Measurements from ENCODE around the gene SEL1L3. TPM values are rescaled to one million over a fixed set of nuclear protein-coding genes. Genes with fewer than 3 reads are reported as not detected.

The SEL1L3 gene
- total and polyA plus RNA-seq, 2 donors (not counting 1 experiment from before 2014, with no cell fraction given): 13.2 to 56.3 TPM

GRCh38 chr4:25838526-25838925 is 24.3 kb downstream of the SEL1L3 start:
- Histone ChIP-seq H3K79me2 (ENCODE audit: control insufficient read depth, insufficient read depth, low read length) (no peaks in the 10 kb centered on the region), H3K27ac (ENCODE audit: insufficient read depth, low read length) (no peak overlapping the region), H3K36me3 (ENCODE audit: control insufficient read depth, insufficient read depth, low read length) (no peaks in the 10 kb centered on the region), H3K4me3 (replicated peaks in 1 of 4; ENCODE audit: control extremely low read depth in 1 of 4, insufficient read depth in 1 of 4, low read depth in 3 of 4, low read length in 4 of 4) (no peak overlapping the region), H3K4me2 (ENCODE audit: extremely low read depth, insufficient read depth, low read length) (no peak overlapping the region), H3K27me3 (ENCODE audit: control insufficient read depth, insufficient read depth, low read length) (no peaks in the 10 kb centered on the region), H3K9me3 (ENCODE audit: control insufficient read depth, insufficient read depth, low read depth, low read length) (no peaks in the 10 kb centered on the region), H3K4me1 (ENCODE audit: control insufficient read depth, extremely low read depth, insufficient read depth, low read length) (no peaks in the 10 kb centered on the region), H2AFZ (ENCODE audit: low read length) (no peak overlapping the region), H4K20me1 (ENCODE audit: control insufficient read depth, extremely low read depth, insufficient read depth, low read length) (no peaks in the 10 kb centered on the region), H3K9ac (ENCODE audit: insufficient read depth, low read length) (no peak overlapping the region)
- TF ChIP-seq EZH2 (IDR thresholded peaks at IDR 0.05; ENCODE audit: low read length, missing control alignments) (no peak), CTCF (conservative IDR thresholded peaks at IDR 0.05 in 1 of 2, IDR thresholded peaks at IDR 0.05 in 1 of 2; ENCODE audit: low read depth in 1 of 2, low read length in 2 of 2) (no peak)
- no peak for DNase-seq (ENCODE audit: low read depth in 2 of 2)

- no peaks in the 10 kb centered on the region for H3K79me2 ChIP-seq (ENCODE audit: control insufficient read depth, insufficient read depth, low read length)
- no peak for DNase-seq (ENCODE audit: low read depth in 2 of 2)
- no peak for TF ChIP-seq EZH2 (IDR thresholded peaks at IDR 0.05; ENCODE audit: low read length, missing control alignments)
- TF ChIP-seq CTCF (conservative IDR thresholded peaks at IDR 0.05 in 1 of 2, IDR thresholded peaks at IDR 0.05 in 1 of 2; ENCODE audit: low read depth in 1 of 2, low read length in 2 of 2): no peak
- H3K9ac ChIP-seq (ENCODE audit: insufficient read depth, low read length): no peak overlapping the region
- no peaks in the 10 kb centered on the region for H4K20me1 ChIP-seq (ENCODE audit: control insufficient read depth, extremely low read depth, insufficient read depth, low read length)
- H3K4me3 ChIP-seq (replicated peaks in 1 of 4; ENCODE audit: control extremely low read depth in 1 of 4, insufficient read depth in 1 of 4, low read depth in 3 of 4, low read length in 4 of 4): no peak overlapping the region
- H3K4me1 ChIP-seq (ENCODE audit: control insufficient read depth, extremely low read depth, insufficient read depth, low read length): no peaks in the 10 kb centered on the region
- no peaks in the 10 kb centered on the region for H3K9me3 ChIP-seq (ENCODE audit: control insufficient read depth, insufficient read depth, low read depth, low read length)
- no peak overlapping the region for H3K4me2 ChIP-seq (ENCODE audit: extremely low read depth, insufficient read depth, low read length)
- no peaks in the 10 kb centered on the region for H3K36me3 ChIP-seq (ENCODE audit: control insufficient read depth, insufficient read depth, low read length)
- H3K27me3 ChIP-seq (ENCODE audit: control insufficient read depth, insufficient read depth, low read length): no peaks in the 10 kb centered on the region
- H2AFZ ChIP-seq (ENCODE audit: low read length): no peak overlapping the region
- no peak overlapping the region for H3K27ac ChIP-seq (ENCODE audit: insufficient read depth, low read length)
Measured at GRCh38 chr4:25837107-25837506, 25.7 kb downstream of the SEL1L3 start.

- Histone ChIP-seq H2AFZ (ENCODE audit: low read length) (no peak overlapping the region), H3K9me3 (ENCODE audit: control insufficient read depth, insufficient read depth, low read depth, low read length) (no peaks in the 10 kb centered on the region), H3K79me2 (ENCODE audit: control insufficient read depth, insufficient read depth, low read length) (no peaks in the 10 kb centered on the region)
Measured at GRCh38 chr4:25835384-25835783, 27.4 kb downstream of the SEL1L3 start.

More at GRCh38 chr4:25835384-25835783, 27.4 kb downstream of the SEL1L3 start:
- TF ChIP-seq CTCF (conservative IDR thresholded peaks at IDR 0.05 in 1 of 2, IDR thresholded peaks at IDR 0.05 in 1 of 2; ENCODE audit: low read depth in 1 of 2, low read length in 2 of 2): no peak
- no peak for TF ChIP-seq EZH2 (IDR thresholded peaks at IDR 0.05; ENCODE audit: low read length, missing control alignments)
- H3K27ac ChIP-seq (ENCODE audit: insufficient read depth, low read length): no peak overlapping the region
- H3K9ac ChIP-seq (ENCODE audit: insufficient read depth, low read length): no peak overlapping the region
- no peaks in the 10 kb centered on the region for H3K4me1 ChIP-seq (ENCODE audit: control insufficient read depth, extremely low read depth, insufficient read depth, low read length)
- no peaks in the 10 kb centered on the region for H4K20me1 ChIP-seq (ENCODE audit: control insufficient read depth, extremely low read depth, insufficient read depth, low read length)
- DNase-seq (ENCODE audit: low read depth in 2 of 2): no peak
- no peaks in the 10 kb centered on the region for H3K27me3 ChIP-seq (ENCODE audit: control insufficient read depth, insufficient read depth, low read length)
- no peak overlapping the region for H3K4me3 ChIP-seq (replicated peaks in 1 of 4; ENCODE audit: control extremely low read depth in 1 of 4, insufficient read depth in 1 of 4, low read depth in 3 of 4, low read length in 4 of 4)
- no peak overlapping the region for H3K4me2 ChIP-seq (ENCODE audit: extremely low read depth, insufficient read depth, low read length)
- H3K36me3 ChIP-seq (ENCODE audit: control insufficient read depth, insufficient read depth, low read length): no peaks in the 10 kb centered on the region
